Mesothelial cell of epicardium (in vitro differentiated cells): Measurements from ENCODE around the gene CNIH2. TPM values are rescaled to one million over a fixed set of nuclear protein-coding genes. Genes with fewer than 3 reads are reported as not detected.
"Not testable (repeated sequence)": the region's sequence is repeated elsewhere in the genome, so short reads cannot be mapped to it uniquely, and the experiment has no call there.

Source experiments
- DNase-seq, 2 experiments: peaks; one replicate each; pipeline ENCODE4 v3.0.0; 2021; ENCODE audit warnings: low spot score in 2 of 2; ENCODE audit not compliant: unreplicated experiment in 2 of 2
- H3K27ac Mint-ChIP-seq: 2 replicates; pipeline ENCODE4 v1.8.0; 2021; ENCODE audit warnings: mixed read lengths
- H3K27me3 Mint-ChIP-seq: 2 replicates; pipeline ENCODE4 v1.8.0; 2021; ENCODE audit warnings: low read depth, mixed read lengths
- H3K36me3 Mint-ChIP-seq: 2 replicates; pipeline ENCODE4 v1.8.0; 2021; ENCODE audit warnings: mixed read lengths
- H3K4me1 Mint-ChIP-seq: 2 replicates; pipeline ENCODE4 v1.8.0; 2021; ENCODE audit warnings: mixed read lengths
- H3K4me3 Mint-ChIP-seq: 2 replicates; pipeline ENCODE4 v1.8.0; 2021; ENCODE audit warnings: mild to moderate bottlenecking, moderate library complexity, mixed read lengths
- H3K9me3 Mint-ChIP-seq: 2 replicates; pipeline ENCODE4 v1.8.0; 2021; ENCODE audit warnings: mixed read lengths
- CTCF ChIP-seq: fragments of 200-600 bp; sonication (generic); IDR thresholded peaks from one replicate; pipeline ENCODE4 v1.5.0; 2021; ENCODE audit warnings: antibody characterized with exemption; ENCODE audit not compliant: unreplicated experiment
- total RNA-seq: library from RNA; stranded (reverse); gene quantifications from 3 replicates; pipeline ENCODE4 v1.2.1, GENCODE V29; 2021

The CNIH2 gene
- total RNA-seq, 1 donor from 2014 or later = 10.2 TPM

- H3K9me3 Mint-ChIP-seq = no peaks in the 10 kb centered on the region
- no peak overlapping the region for H3K4me3 Mint-ChIP-seq
- no peaks in the 10 kb centered on the region for H3K4me1 Mint-ChIP-seq
- no peaks in the 10 kb centered on the region for H3K27me3 Mint-ChIP-seq
- H3K36me3 Mint-ChIP-seq = peaks cover 19% of the 10 kb centered on the region
- H3K27ac Mint-ChIP-seq = no peak overlapping the region
- no peak for TF ChIP-seq CTCF
- DNase-seq = no peak
Measured at GRCh38 chr11:66247801-66248200, 30.2 kb upstream of the CNIH2 start.

DNA sequence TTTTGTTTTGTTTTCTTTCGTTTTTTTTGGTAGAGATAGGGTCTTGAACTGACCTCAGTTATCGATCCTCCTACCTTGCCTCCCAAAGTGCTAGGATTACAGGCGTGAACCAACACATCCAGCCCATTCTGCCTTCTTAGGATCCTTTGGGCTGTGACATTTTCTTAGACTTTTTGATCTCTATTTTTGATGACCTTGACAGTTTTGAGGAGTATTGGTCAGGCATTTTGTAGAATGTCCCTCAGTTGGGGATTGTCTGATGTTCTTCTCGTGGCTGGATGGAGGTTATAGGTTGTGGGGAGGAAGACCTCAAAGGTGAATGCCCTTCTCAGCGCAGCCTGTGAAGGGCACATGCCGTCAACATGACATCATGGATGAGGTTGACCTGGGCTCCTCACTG is 29.1 kb upstream of the CNIH2 start:
- Mint-ChIP-seq H3K36me3 (peaks cover 17% of the 10 kb centered on the region), H3K9me3 (no peaks in the 10 kb centered on the region), H3K4me1 (no peaks in the 10 kb centered on the region), H3K27me3 (no peaks in the 10 kb centered on the region), H3K4me3 (no peak overlapping the region), H3K27ac (no peak overlapping the region)
- no peak for DNase-seq
- TF ChIP-seq CTCF = no peak

DNA sequence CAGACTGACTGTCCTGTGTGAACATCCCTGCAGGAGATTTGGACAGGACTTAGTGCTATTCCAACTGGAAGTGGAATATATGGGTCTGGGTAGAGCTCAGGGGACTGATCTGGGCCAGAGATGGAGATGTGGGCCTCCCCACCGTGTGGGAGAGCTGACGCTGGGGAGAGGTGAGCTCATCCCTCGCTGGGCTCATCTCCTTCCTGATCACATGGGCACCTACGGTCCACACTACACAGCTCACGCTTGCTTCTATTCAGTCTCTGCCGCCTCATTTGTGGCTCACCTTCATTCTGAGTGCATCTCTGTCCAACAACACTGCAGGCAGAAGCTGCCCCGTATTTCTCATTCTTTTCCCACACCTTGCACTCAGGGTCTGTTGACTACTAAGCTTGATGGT is 26.2 kb upstream of the CNIH2 start:
- peaks cover 3% of the 10 kb centered on the region for H3K4me1 Mint-ChIP-seq
- peaks cover 14% of the 10 kb centered on the region for H3K36me3 Mint-ChIP-seq
- TF ChIP-seq CTCF = no peak
- H3K4me3 Mint-ChIP-seq = no peak overlapping the region
- H3K27ac Mint-ChIP-seq = no peak overlapping the region
- no peaks in the 10 kb centered on the region for H3K27me3 Mint-ChIP-seq
- no peak for DNase-seq
- H3K9me3 Mint-ChIP-seq = no peaks in the 10 kb centered on the region

GRCh38 chr11:66253081-66253480 is 24.9 kb upstream of the CNIH2 start:
- H3K9me3 Mint-ChIP-seq, H3K4me3 Mint-ChIP-seq, H3K27me3 Mint-ChIP-seq, H3K36me3 Mint-ChIP-seq, H3K4me1 Mint-ChIP-seq, H3K27ac Mint-ChIP-seq, DNase-seq: not testable (repeated sequence)

- Mint-ChIP-seq H3K4me1 (peaks cover 15% of the 10 kb centered on the region), H3K27ac (peak overlapping the region; percentile 61), H3K4me3 (peak overlapping the region; percentile 80)
Measured at GRCh38 chr11:66258473-66258893, 19.5 kb upstream of the CNIH2 start.

GRCh38 chr11:66259225-66259624 is 18.8 kb upstream of the CNIH2 start:
- Mint-ChIP-seq H3K9me3 (no peaks in the 10 kb centered on the region), H3K4me1 (peaks cover 15% of the 10 kb centered on the region), H3K27me3 (no peaks in the 10 kb centered on the region), H3K4me3 (peak overlapping the region; percentile 80), H3K36me3 (peaks cover 16% of the 10 kb centered on the region), H3K27ac (peak overlapping the region; percentile 39)
- DNase-seq = no peak
- TF ChIP-seq CTCF = no peak

More at GRCh38 chr11:66258473-66258893, 19.5 kb upstream of the CNIH2 start:
- no peak for TF ChIP-seq CTCF
- H3K36me3 Mint-ChIP-seq = peaks cover 13% of the 10 kb centered on the region
- no peak for DNase-seq
- no peaks in the 10 kb centered on the region for H3K9me3 Mint-ChIP-seq
- no peaks in the 10 kb centered on the region for H3K27me3 Mint-ChIP-seq
